Measurements from ENCODE around the gene TEX53.

- TF ChIP-seq TARDBP (IDR thresholded peaks at IDR 0.05; ENCODE audit: borderline replicate concordance), result no peak
- TF ChIP-seq SMC3 (IDR thresholded peaks at IDR 0.05; ENCODE audit: borderline replicate concordance, low read length), result no peak
- no peak for TF ChIP-seq REST (IDR thresholded peaks at IDR 0.05; ENCODE audit: low read depth, low read length)
- no peak for TF ChIP-seq TCF12 (IDR thresholded peaks at IDR 0.05; ENCODE audit: low read depth, low read length)
- TF ChIP-seq RCOR1 (conservative IDR thresholded peaks at IDR 0.05; ENCODE audit: low read depth, low read length), result no peak
- TF ChIP-seq CTCF (IDR thresholded peaks at IDR 0.05 in 2 of 3, conservative IDR thresholded peaks at IDR 0.05 in 1 of 3; ENCODE audit: control insufficient read depth in 2 of 3, extremely low read depth in 1 of 3, insufficient read depth in 1 of 3, low read depth in 3 of 3, low read length in 3 of 3), result no peak
- no peak for TF ChIP-seq HSF1 (IDR thresholded peaks at IDR 0.05; ENCODE audit: low read depth, low read length)
- no peak for TF ChIP-seq RFX5 (IDR thresholded peaks at IDR 0.05; ENCODE audit: low read depth, low read length)
- no peak for TF ChIP-seq ZNF274 (IDR thresholded peaks at IDR 0.05; ENCODE audit: insufficient read depth, insufficient read length)
- TF ChIP-seq HCFC1 (IDR thresholded peaks at IDR 0.05; ENCODE audit: low read length), result no peak
- TF ChIP-seq CEBPB (IDR thresholded peaks at IDR 0.05; ENCODE audit: borderline replicate concordance in 1 of 2, low read depth in 2 of 2, low read length in 2 of 2), result no peak
Observed at GRCh38 chr9:114664181-114664580, 6.6 kb upstream of the TEX53 start.

Measured in GM12878 (cell line).